Astrocyte (in vitro differentiated cells and primary cell): ENCODE results near the gene COPZ1.

Source experiments
- EZH2 ChIP-seq: IDR thresholded peaks from 2 replicates; pipeline ENCODE4 v1.6.1; 2012; ENCODE audit warnings: mild to moderate bottlenecking, low read length, inconsistent platforms; ENCODE audit not compliant: insufficient read depth
- TF ChIP-seq, protein P1 (sequence below): IDR thresholded peaks from 2 replicates; pipeline ENCODE4 v1.5.1; 2011; ENCODE audit warnings: low read depth, mild to moderate bottlenecking, inconsistent platforms, low read length, moderate library complexity; ENCODE audit not compliant: insufficient read depth

DNA sequence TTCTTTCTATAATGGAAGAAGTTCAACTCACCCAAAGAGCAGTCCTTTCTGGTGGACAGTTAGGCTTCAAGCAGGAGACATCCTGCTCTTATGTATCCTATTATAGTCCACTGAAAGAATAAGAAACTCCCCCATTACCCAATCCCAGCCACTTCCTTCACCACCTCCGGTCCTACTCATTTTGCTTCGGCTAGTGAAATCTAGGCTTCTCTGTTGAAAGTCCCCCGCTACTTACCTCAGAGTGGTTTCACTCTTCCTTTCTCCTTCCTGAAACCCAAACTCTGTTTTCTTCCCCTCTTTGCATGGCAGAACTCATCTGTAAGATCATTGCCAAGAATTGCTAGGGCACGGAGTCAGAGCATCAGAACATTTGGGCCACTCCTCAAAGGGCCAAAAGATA, 39.5 kb downstream of the COPZ1 start, which contains the start of gene GPR84:
- no peak for TF ChIP-seq EZH2
- TF ChIP-seq, protein P1, sequence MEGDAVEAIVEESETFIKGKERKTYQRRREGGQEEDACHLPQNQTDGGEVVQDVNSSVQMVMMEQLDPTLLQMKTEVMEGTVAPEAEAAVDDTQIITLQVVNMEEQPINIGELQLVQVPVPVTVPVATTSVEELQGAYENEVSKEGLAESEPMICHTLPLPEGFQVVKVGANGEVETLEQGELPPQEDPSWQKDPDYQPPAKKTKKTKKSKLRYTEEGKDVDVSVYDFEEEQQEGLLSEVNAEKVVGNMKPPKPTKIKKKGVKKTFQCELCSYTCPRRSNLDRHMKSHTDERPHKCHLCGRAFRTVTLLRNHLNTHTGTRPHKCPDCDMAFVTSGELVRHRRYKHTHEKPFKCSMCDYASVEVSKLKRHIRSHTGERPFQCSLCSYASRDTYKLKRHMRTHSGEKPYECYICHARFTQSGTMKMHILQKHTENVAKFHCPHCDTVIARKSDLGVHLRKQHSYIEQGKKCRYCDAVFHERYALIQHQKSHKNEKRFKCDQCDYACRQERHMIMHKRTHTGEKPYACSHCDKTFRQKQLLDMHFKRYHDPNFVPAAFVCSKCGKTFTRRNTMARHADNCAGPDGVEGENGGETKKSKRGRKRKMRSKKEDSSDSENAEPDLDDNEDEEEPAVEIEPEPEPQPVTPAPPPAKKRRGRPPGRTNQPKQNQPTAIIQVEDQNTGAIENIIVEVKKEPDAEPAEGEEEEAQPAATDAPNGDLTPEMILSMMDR = no peak
